HepG2 (cell line): ENCODE results near the gene CLDN15. TPM values are rescaled to one million over a fixed set of nuclear protein-coding genes. Genes with fewer than 3 reads are reported as not detected.

Experiments
- GTF2F1 ChIP-seq: fragments of 150-350 bp; IDR thresholded peaks from 2 replicates; pipeline ENCODE4 v1.6.1; 2014; ENCODE audit warnings: low read length
- HDAC1 ChIP-seq: sonication (generic); formaldehyde crosslinking; IDR thresholded peaks from 2 replicates; pipeline ENCODE4 v1.5.1; 2020; ENCODE audit warnings: mild to moderate bottlenecking, missing genetic modification reagents
- HNRNPH1 ChIP-seq: fragments of 200-400 bp; formaldehyde crosslinking; optimal IDR thresholded peaks from 2 replicates; pipeline ENCODE3; 2017; ENCODE audit warnings: mild to moderate bottlenecking, low read depth, low read length
- ISL2 ChIP-seq: sonication (generic); formaldehyde crosslinking; IDR thresholded peaks from 2 replicates; pipeline ENCODE4 v1.5.0; 2020; ENCODE audit warnings: missing genetic modification reagents
- MAX ChIP-seq: IDR thresholded peaks from 2 replicates; pipeline ENCODE4 v1.6.1; 2012; ENCODE audit warnings: inconsistent platforms
- MEIS2 ChIP-seq: sonication (generic); formaldehyde crosslinking; IDR thresholded peaks from 2 replicates; pipeline ENCODE4 v1.9.0; 2021; ENCODE audit warnings: mild to moderate bottlenecking, missing genetic modification reagents
- POLR2A ChIP-seq, 2 experiments: IDR thresholded peaks; 2 replicates each; pipeline ENCODE4 v1.6.1; 2011; ENCODE audit warnings: low read depth in 2 of 2, low read length in 2 of 2, mild to moderate bottlenecking in 1 of 2, moderate library complexity in 1 of 2; ENCODE audit not compliant: insufficient read depth in 1 of 2
- TARDBP ChIP-seq: sonication (generic); formaldehyde crosslinking; IDR thresholded peaks from 2 replicates; pipeline ENCODE4 v1.8.0; 2022; ENCODE audit warnings: mild to moderate bottlenecking, missing genetic modification reagents
- TFDP2 ChIP-seq: sonication (generic); formaldehyde crosslinking; IDR thresholded peaks from 2 replicates; pipeline ENCODE4 v1.4.0; 2020; ENCODE audit warnings: missing genetic modification reagents
- ZC3H13 ChIP-seq: sonication (generic); formaldehyde crosslinking; IDR thresholded peaks from 2 replicates; pipeline ENCODE4 v1.8.1; 2023; ENCODE audit warnings: mild to moderate bottlenecking, missing genetic modification reagents, moderate library complexity
- ZFP90 ChIP-seq: sonication (generic); formaldehyde crosslinking; IDR thresholded peaks from 2 replicates; pipeline ENCODE4 v1.8.0; 2022; ENCODE audit warnings: missing genetic modification reagents, mild to moderate bottlenecking, inconsistent platforms, borderline replicate concordance
- ZNF121 ChIP-seq: sonication (generic); formaldehyde crosslinking; IDR thresholded peaks from 2 replicates; pipeline ENCODE4 v1.5.0; 2020; ENCODE audit warnings: mild to moderate bottlenecking, missing genetic modification reagents
- ZNF281 ChIP-seq: sonication (generic); formaldehyde crosslinking; IDR thresholded peaks from 2 replicates; pipeline ENCODE4 v1.4.0; 2020; ENCODE audit warnings: missing genetic modification reagents, borderline replicate concordance
- ZNF710 ChIP-seq: sonication (generic); formaldehyde crosslinking; IDR thresholded peaks from 2 replicates; pipeline ENCODE4 v1.5.0; 2020; ENCODE audit warnings: mild to moderate bottlenecking, missing genetic modification reagents, borderline replicate concordance
- ZNF770 ChIP-seq: sonication (generic); formaldehyde crosslinking; IDR thresholded peaks from 2 replicates; pipeline ENCODE4 v1.5.0; 2020; ENCODE audit warnings: mild to moderate bottlenecking, missing genetic modification reagents
- ZNF776 ChIP-seq: sonication (generic); formaldehyde crosslinking; IDR thresholded peaks from 2 replicates; pipeline ENCODE4 v1.4.0; 2020; ENCODE audit warnings: mild to moderate bottlenecking, missing genetic modification reagents
- polyA plus RNA-seq, 8 experiments: library from polyadenylated mRNA; depleted of rRNA in 3 of 8; stranded (reverse) in 7 of 8; unstranded in 1 of 8; fragments of >200 nt; fragmentation: Illumina TruSeq in 4 of 8; extraction: Trizol in 4 of 8; gene quantifications; 2 replicates each; pipeline versions ENCODE4 v1.2.1 to v1.2.3, GENCODE V29; 2011 to 2016; ENCODE audit warnings: low read depth in 4 of 8, missing spikeins in 1 of 8, mixed read lengths in 1 of 8; ENCODE audit not compliant: insufficient read depth in 1 of 8
- total RNA-seq, 5 experiments: library from RNA; depleted of rRNA; stranded (reverse); fragments of >200 nt; fragmentation: Illumina TruSeq; extraction: Trizol; gene quantifications; 2 replicates each; pipeline ENCODE4 v1.2.3, GENCODE V29; 2016; ENCODE audit warnings: low read depth in 1 of 5
- TF ChIP-seq, protein P1 (sequence below): sonication (generic); formaldehyde crosslinking; IDR thresholded peaks from 2 replicates; pipeline ENCODE4 v1.4.0; 2020; ENCODE audit warnings: missing genetic modification reagents
- TF ChIP-seq, protein P2 (sequence below): sonication (generic); formaldehyde crosslinking; IDR thresholded peaks from 2 replicates; pipeline ENCODE4 v1.8.0; 2022; ENCODE audit warnings: mild to moderate bottlenecking, missing genetic modification reagents, moderate library complexity

Gene CLDN15
- total and polyA plus RNA-seq, 2 of the 13 experiments (the other 11 are each of a cell fraction or from before 2014, with no cell fraction given): 7.1 to 17.8 TPM

- TF ChIP-seq ZNF281 (CRISPR knock-in tag): peak; percentile 86
- TF ChIP-seq MEIS2 (CRISPR knock-in tag): 0 out of 2 replicates have a peak, but pooled peaks have one; percentile 60
- TF ChIP-seq POLR2A (IDR thresholded peaks at IDR 0.05; ENCODE audit: insufficient read depth in 1 of 2, low read depth in 2 of 2, low read length in 2 of 2): peak in 1 of 2 experiments; percentile 56; a peak in 1 of 4 replicates
- TF ChIP-seq GTF2F1: no peak
- 0 out of 2 replicates have a peak, but pooled peaks have one; percentile 48 for TF ChIP-seq ZFP90 (CRISPR knock-in tag)
- TF ChIP-seq, protein P1, sequence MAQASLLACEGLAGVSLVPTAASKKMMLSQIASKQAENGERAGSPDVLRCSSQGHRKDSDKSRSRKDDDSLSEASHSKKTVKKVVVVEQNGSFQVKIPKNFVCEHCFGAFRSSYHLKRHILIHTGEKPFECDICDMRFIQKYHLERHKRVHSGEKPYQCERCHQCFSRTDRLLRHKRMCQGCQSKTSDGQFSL (CRISPR knock-in tag): peak; percentile 96
- 0 out of 2 replicates have a peak, but pooled peaks have one; percentile 8 for TF ChIP-seq ZNF776
- no peak for TF ChIP-seq HNRNPH1
- TF ChIP-seq ZNF770: peak; percentile 81
- TF ChIP-seq MAX: peak; percentile 54; the same call in 1 of the 2 replicates
- TF ChIP-seq ZNF121: peak; percentile 20; the same call in 1 of the 2 replicates
- peak; percentile 37; the same call in 1 of the 2 replicates for TF ChIP-seq ZNF710 (CRISPR knock-in tag)
- TF ChIP-seq ZC3H13 (CRISPR knock-in tag): 0 out of 2 replicates have a peak, but pooled peaks have one; percentile 67
- TF ChIP-seq TARDBP (CRISPR knock-in tag): peak; percentile 30; the same call in 1 of the 2 replicates
- peak; percentile 43; the same call in 1 of the 2 replicates for TF ChIP-seq TFDP2 (CRISPR knock-in tag)
- TF ChIP-seq, protein P2, sequence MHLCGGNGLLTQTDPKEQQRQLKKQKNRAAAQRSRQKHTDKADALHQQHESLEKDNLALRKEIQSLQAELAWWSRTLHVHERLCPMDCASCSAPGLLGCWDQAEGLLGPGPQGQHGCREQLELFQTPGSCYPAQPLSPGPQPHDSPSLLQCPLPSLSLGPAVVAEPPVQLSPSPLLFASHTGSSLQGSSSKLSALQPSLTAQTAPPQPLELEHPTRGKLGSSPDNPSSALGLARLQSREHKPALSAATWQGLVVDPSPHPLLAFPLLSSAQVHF (CRISPR knock-in tag): peak; percentile 71; the same call in 1 of the 2 replicates
- 0 out of 2 replicates have a peak, but pooled peaks have one; percentile 40 for TF ChIP-seq HDAC1 (CRISPR knock-in tag)
- 0 out of 2 replicates have a peak, but pooled peaks have one; percentile 38 for TF ChIP-seq ISL2
These were observed at the start of gene CLDN15 (continued) for GRCh38 chr7:101237206-101238067.
